ENCODE measurements around the gene SLC5A10. TPM values are rescaled to one million over a fixed set of nuclear protein-coding genes. Genes with fewer than 3 reads are reported as not detected.

Gene SLC5A10
- total RNA-seq, 4 donors from 2014 or later: not detected

DNA sequence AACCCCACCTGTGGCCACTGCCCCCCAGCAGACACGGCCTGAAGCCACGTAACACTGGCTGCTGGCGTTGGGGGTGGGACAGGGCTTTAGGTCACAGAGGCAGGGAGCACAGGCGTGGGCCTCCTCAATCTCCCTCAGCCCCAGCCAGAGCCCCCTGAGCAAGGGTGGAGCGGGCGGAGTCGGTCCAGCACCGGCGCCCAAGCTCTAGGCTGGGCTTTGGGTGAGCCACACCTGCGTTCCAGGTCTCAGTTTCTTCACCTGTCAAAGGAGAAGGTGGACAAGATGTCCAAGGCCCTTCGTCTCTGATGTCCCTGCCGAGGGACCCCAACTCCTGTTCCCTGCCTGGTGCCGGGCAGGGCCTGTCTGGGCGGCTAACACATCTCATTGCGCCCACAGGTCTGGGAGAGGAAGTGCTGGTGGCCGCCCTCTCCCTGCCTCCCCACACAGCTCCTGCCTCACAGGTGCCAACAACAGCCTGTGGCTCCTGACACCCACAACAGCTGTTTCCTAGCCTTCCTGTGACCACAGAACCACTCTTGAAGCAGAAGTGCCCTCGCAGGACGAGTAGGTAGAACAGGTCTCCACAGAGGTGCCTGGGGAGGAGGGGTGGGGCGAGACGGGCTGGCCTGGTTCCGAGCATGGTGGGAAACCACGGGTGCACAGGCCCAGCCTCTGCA, 40.6 kb downstream of the SLC5A10 start:
- Histone ChIP-seq H3K4me3 (no peak overlapping the region), H3K9me3 (peaks cover 0 to 15% (median 2%) of the 10 kb centered on the region in 4 donors), H3K4me1 (no peaks in the 10 kb centered on the region), H3K27ac (replicated peaks in 1 of 4) (no peak overlapping the region), H3K36me3 (no peaks in the 10 kb centered on the region), H3K27me3 (no peaks in the 10 kb centered on the region)
- intact Hi-C loops (cut with DNase I): no loop called here
- no peak for DNase-seq (ENCODE audit: extremely low spot score)
- TF ChIP-seq EP300 (IDR thresholded peaks at IDR 0.05) (no peak), POLR2A (IDR thresholded peaks at IDR 0.05; ENCODE audit: low read depth) (no peak), CTCF (IDR thresholded peaks at IDR 0.05) (no peak), POLR2AphosphoS5 (IDR thresholded peaks at IDR 0.05) (no peak)
- WGBS: 80% methylated on average over 14 of the region's 22 CpGs

DNA sequence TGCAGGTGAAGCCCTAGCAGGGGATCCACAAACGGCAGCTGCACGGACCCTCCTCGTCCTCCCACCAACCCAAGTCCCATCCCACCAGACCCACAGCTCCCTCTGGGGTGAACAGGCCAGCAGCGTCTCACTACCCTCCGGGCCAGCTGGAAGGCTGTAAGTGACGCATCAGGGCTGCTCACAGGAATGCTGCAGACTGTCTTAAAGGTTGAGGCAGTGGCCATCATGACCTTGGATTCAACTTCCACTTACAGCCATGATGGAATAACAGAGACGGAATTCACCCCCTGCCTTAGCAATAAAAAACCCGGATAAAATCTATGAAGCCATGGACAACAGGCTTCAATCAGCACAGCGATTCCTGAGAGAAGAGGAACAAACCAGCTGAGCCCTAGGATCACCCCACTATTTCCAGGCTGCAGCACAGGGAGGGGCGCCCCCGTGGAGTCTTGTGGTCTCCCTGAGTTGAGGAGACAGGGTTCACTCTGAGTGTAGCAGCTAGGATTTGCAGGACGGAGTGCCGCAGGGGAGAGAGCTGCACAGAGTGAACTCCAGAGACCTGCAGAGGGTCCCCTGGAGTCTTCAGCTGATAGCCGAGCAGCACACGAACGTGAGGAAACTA, 42.1 kb downstream of the SLC5A10 start:
- Histone ChIP-seq H3K4me1 (no peaks in the 10 kb centered on the region), H3K27me3 (no peaks in the 10 kb centered on the region), H3K9me3 (peaks cover 0 to 15% (median 2%) of the 10 kb centered on the region in 4 donors), H3K27ac (replicated peaks in 1 of 4) (no peak overlapping the region), H3K36me3 (no peaks in the 10 kb centered on the region), H3K4me3 (no peak overlapping the region)
- WGBS: 69% methylated on average over 9 of the region's 16 CpGs
- intact Hi-C loops (cut with DNase I): no loop called here
- TF ChIP-seq EP300 (IDR thresholded peaks at IDR 0.05) (no peak), POLR2AphosphoS5 (IDR thresholded peaks at IDR 0.05) (no peak), POLR2A (IDR thresholded peaks at IDR 0.05; ENCODE audit: low read depth) (no peak), CTCF (IDR thresholded peaks at IDR 0.05) (no peak)
- DNase-seq (ENCODE audit: extremely low spot score): no peak

- Histone ChIP-seq H3K9me3 (peaks cover 0 to 15% (median 2%) of the 10 kb centered on the region in 4 donors), H3K36me3 (no peaks in the 10 kb centered on the region), H3K27me3 (no peaks in the 10 kb centered on the region), H3K27ac (replicated peaks in 1 of 4) (no peak overlapping the region), H3K4me1 (no peaks in the 10 kb centered on the region), H3K4me3 (no peak overlapping the region)
- intact Hi-C loops (cut with DNase I): no loop called here
- TF ChIP-seq POLR2AphosphoS5 (IDR thresholded peaks at IDR 0.05) (no peak), POLR2A (IDR thresholded peaks at IDR 0.05; ENCODE audit: low read depth) (no peak), EP300 (IDR thresholded peaks at IDR 0.05) (no peak), CTCF (IDR thresholded peaks at IDR 0.05) (no peak)
- DNase-seq (ENCODE audit: extremely low spot score): no peak
- WGBS: 32% methylated on average over 1 of the region's 1 CpG
These were observed 42.7 kb downstream of the SLC5A10 start for GRCh38 chr17:18994631-18995030.

DNA sequence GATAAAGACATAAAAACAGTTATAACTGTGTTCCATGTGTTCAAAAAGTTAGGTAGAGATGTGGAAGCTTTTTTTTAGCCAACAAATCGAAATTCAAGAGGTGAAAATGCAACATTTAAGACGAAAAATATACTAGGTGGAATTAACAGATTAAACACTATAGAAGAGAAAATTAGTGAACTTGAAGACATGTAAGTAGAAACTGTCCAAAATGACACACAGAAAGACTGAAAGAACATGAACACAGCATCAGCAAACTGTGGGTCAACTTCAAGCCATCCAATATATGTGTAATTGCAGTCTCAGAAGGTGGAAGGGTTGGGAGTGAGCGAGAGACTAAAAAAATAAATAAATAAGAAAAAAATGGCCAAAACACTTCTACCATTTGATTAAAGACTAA, 43.3 kb downstream of the SLC5A10 start:
- H3K9me3 ChIP-seq: peaks cover 0 to 15% (median 2%) of the 10 kb centered on the region in 4 donors
- no peaks in the 10 kb centered on the region for H3K4me1 ChIP-seq
- 82% methylated on average over 3 of the region's 3 CpGs for WGBS
- no peaks in the 10 kb centered on the region for H3K36me3 ChIP-seq
- no peak overlapping the region for H3K4me3 ChIP-seq
- TF ChIP-seq POLR2A (IDR thresholded peaks at IDR 0.05; ENCODE audit: low read depth): no peak
- no peak for TF ChIP-seq EP300 (IDR thresholded peaks at IDR 0.05)
- TF ChIP-seq POLR2AphosphoS5 (IDR thresholded peaks at IDR 0.05): no peak
- no peak for TF ChIP-seq CTCF (IDR thresholded peaks at IDR 0.05)
- intact Hi-C loops (cut with DNase I): no loop called here
- DNase-seq (ENCODE audit: extremely low spot score): no peak
- H3K27ac ChIP-seq (replicated peaks in 1 of 4): no peak overlapping the region
- no peaks in the 10 kb centered on the region for H3K27me3 ChIP-seq

Measured in esophagus muscularis mucosa (tissue), 4 donors.